HepG2 (cell line): ENCODE measurements around the gene ZNF444. TPM values are rescaled to one million over a fixed set of nuclear protein-coding genes. Genes with fewer than 3 reads are reported as not detected.

Source experiments
- IRF1 ChIP-seq: sonication (generic); formaldehyde crosslinking; IDR thresholded peaks from 2 replicates; pipeline ENCODE4 v1.4.0; 2020; ENCODE audit warnings: low read depth, mild to moderate bottlenecking, missing genetic modification reagents
- MATR3 ChIP-seq: sonication (generic); formaldehyde crosslinking; IDR thresholded peaks from 2 replicates; pipeline ENCODE4 v1.4.0; 2020; ENCODE audit warnings: missing genetic modification reagents
- MAZ ChIP-seq, 2 experiments: sonication (generic) in 1 of 2; formaldehyde crosslinking in 1 of 2; IDR thresholded peaks; 2 replicates each; pipeline versions ENCODE4 v1.5.0 to v1.6.1; 2012 to 2020; ENCODE audit warnings: low read depth in 2 of 2, mild to moderate bottlenecking in 2 of 2, borderline replicate concordance in 1 of 2, improper control_type of control experiment in 1 of 2, low read length in 1 of 2, missing genetic modification reagents in 1 of 2, moderate library complexity in 1 of 2
- NCOR1 ChIP-seq: fragments of 200-600 bp; sonication (generic); IDR thresholded peaks from 2 replicates; pipeline ENCODE4 v1.7.0; 2017; ENCODE audit warnings: antibody characterized with exemption, low read length, borderline replicate concordance
- SMAD3 ChIP-seq: sonication (generic); formaldehyde crosslinking; IDR thresholded peaks from 2 replicates; pipeline ENCODE4 v1.4.0; 2020; ENCODE audit warnings: missing genetic modification reagents
- TOPORS ChIP-seq: sonication (generic); formaldehyde crosslinking; IDR thresholded peaks from 2 replicates; pipeline ENCODE4 v1.8.0; 2023; ENCODE audit warnings: mild to moderate bottlenecking, missing genetic modification reagents
- ZBTB33 ChIP-seq: sonication (generic); formaldehyde crosslinking; IDR thresholded peaks from 2 replicates; pipeline ENCODE4 v1.4.0; 2020; ENCODE audit warnings: missing genetic modification reagents
- ZNF180 ChIP-seq: sonication (generic); formaldehyde crosslinking; IDR thresholded peaks from 2 replicates; pipeline ENCODE4 v1.4.0; 2020; ENCODE audit warnings: low read depth, missing genetic modification reagents, borderline replicate concordance
- ZNF225 ChIP-seq: sonication (generic); formaldehyde crosslinking; IDR thresholded peaks from 2 replicates; pipeline ENCODE4 v1.4.0; 2020; ENCODE audit warnings: mild to moderate bottlenecking, missing genetic modification reagents
- ZNF567 ChIP-seq: sonication (generic); formaldehyde crosslinking; IDR thresholded peaks from 2 replicates; pipeline ENCODE4 v1.8.1; 2023; ENCODE audit warnings: mild to moderate bottlenecking, missing genetic modification reagents, borderline replicate concordance
- ZNF646 ChIP-seq: sonication (generic); formaldehyde crosslinking; IDR thresholded peaks from 2 replicates; pipeline ENCODE4 v1.9.0; 2021; ENCODE audit warnings: mild to moderate bottlenecking, missing genetic modification reagents
- ZNF652 ChIP-seq: IDR thresholded peaks from 2 replicates; pipeline ENCODE4 v1.6.1; 2016; ENCODE audit warnings: low read depth, borderline replicate concordance
- ZSCAN9 ChIP-seq: IDR thresholded peaks from 2 replicates; pipeline ENCODE4 v1.6.1; 2016; ENCODE audit warnings: borderline replicate concordance
- polyA plus RNA-seq, 8 experiments: library from polyadenylated mRNA; depleted of rRNA in 3 of 8; stranded (reverse) in 7 of 8; unstranded in 1 of 8; fragments of >200 nt; fragmentation: Illumina TruSeq in 4 of 8; extraction: Trizol in 4 of 8; gene quantifications; 2 replicates each; pipeline versions ENCODE4 v1.2.1 to v1.2.3, GENCODE V29; 2011 to 2016; ENCODE audit warnings: low read depth in 4 of 8, missing spikeins in 1 of 8, mixed read lengths in 1 of 8; ENCODE audit not compliant: insufficient read depth in 1 of 8
- total RNA-seq, 5 experiments: library from RNA; depleted of rRNA; stranded (reverse); fragments of >200 nt; fragmentation: Illumina TruSeq; extraction: Trizol; gene quantifications; 2 replicates each; pipeline ENCODE4 v1.2.3, GENCODE V29; 2016; ENCODE audit warnings: low read depth in 1 of 5
- TF ChIP-seq, protein P1 (sequence below): IDR thresholded peaks from 2 replicates; pipeline ENCODE4 v1.6.1; 2016; ENCODE audit warnings: low read depth, missing genetic modification reagents, missing compliant biosample characterization

The ZNF444 gene
- total and polyA plus RNA-seq, 2 of the 13 experiments (the other 11 are each of a cell fraction or from before 2014, with no cell fraction given), result 27.4 to 30.3 TPM

GRCh38 chr19:56170261-56170660 lies 29.2 kb downstream of the ZNF444 start (continued):
- TF ChIP-seq, protein P1, sequence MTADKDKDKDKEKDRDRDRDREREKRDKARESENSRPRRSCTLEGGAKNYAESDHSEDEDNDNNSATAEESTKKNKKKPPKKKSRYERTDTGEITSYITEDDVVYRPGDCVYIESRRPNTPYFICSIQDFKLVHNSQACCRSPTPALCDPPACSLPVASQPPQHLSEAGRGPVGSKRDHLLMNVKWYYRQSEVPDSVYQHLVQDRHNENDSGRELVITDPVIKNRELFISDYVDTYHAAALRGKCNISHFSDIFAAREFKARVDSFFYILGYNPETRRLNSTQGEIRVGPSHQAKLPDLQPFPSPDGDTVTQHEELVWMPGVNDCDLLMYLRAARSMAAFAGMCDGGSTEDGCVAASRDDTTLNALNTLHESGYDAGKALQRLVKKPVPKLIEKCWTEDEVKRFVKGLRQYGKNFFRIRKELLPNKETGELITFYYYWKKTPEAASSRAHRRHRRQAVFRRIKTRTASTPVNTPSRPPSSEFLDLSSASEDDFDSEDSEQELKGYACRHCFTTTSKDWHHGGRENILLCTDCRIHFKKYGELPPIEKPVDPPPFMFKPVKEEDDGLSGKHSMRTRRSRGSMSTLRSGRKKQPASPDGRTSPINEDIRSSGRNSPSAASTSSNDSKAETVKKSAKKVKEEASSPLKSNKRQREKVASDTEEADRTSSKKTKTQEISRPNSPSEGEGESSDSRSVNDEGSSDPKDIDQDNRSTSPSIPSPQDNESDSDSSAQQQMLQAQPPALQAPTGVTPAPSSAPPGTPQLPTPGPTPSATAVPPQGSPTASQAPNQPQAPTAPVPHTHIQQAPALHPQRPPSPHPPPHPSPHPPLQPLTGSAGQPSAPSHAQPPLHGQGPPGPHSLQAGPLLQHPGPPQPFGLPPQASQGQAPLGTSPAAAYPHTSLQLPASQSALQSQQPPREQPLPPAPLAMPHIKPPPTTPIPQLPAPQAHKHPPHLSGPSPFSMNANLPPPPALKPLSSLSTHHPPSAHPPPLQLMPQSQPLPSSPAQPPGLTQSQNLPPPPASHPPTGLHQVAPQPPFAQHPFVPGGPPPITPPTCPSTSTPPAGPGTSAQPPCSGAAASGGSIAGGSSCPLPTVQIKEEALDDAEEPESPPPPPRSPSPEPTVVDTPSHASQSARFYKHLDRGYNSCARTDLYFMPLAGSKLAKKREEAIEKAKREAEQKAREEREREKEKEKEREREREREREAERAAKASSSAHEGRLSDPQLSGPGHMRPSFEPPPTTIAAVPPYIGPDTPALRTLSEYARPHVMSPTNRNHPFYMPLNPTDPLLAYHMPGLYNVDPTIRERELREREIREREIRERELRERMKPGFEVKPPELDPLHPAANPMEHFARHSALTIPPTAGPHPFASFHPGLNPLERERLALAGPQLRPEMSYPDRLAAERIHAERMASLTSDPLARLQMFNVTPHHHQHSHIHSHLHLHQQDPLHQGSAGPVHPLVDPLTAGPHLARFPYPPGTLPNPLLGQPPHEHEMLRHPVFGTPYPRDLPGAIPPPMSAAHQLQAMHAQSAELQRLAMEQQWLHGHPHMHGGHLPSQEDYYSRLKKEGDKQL, result no peak
- no peak for TF ChIP-seq ZNF646 (CRISPR knock-in tag)
- peak; percentile 72; the same call in 1 of the 2 replicates for TF ChIP-seq MAZ (IDR thresholded peaks at IDR 0.05; ENCODE audit: borderline replicate concordance, low read depth, low read length)
- 0 out of 2 replicates have a peak, but pooled peaks have one; percentile 43 for TF ChIP-seq MAZ (CRISPR knock-in tag; IDR thresholded peaks at IDR 0.05; ENCODE audit: low read depth)
- 0 out of 2 replicates have a peak, but pooled peaks have one; percentile 38 for TF ChIP-seq SMAD3
- TF ChIP-seq ZNF652 (CRISPR knock-in tag), result no peak
- TF ChIP-seq ZNF225 (CRISPR knock-in tag), result no peak
- TF ChIP-seq ZNF567 (CRISPR knock-in tag), result no peak
- no peak for TF ChIP-seq TOPORS (CRISPR knock-in tag)
- no peak for TF ChIP-seq NCOR1
- TF ChIP-seq MATR3 (CRISPR knock-in tag), result no peak
- no peak for TF ChIP-seq ZSCAN9
- no peak for TF ChIP-seq ZNF180 (CRISPR knock-in tag)
- no peak for TF ChIP-seq IRF1
- peak; percentile 59; the same call in 1 of the 2 replicates for TF ChIP-seq ZBTB33 (CRISPR knock-in tag)
